Neural progenitor cell (in vitro differentiated cells): ENCODE results near the gene SFMBT2.
A peak's percentile ranks its signal among the peaks of the same experiment; 100 is the strongest.

Experiments used
- EZH2 ChIP-seq: fragments of 200-600 bp; sonication (generic); IDR thresholded peaks from 2 replicates; pipeline ENCODE4 v1.6.1; 2017; ENCODE audit warnings: antibody characterized with exemption, mild to moderate bottlenecking, moderate library complexity
- TF ChIP-seq, protein P1 (sequence below): fragments of 200-600 bp; sonication (generic); IDR thresholded peaks from 2 replicates; pipeline ENCODE4 v1.5.1; 2017; ENCODE audit warnings: antibody characterized with exemption, mild to moderate bottlenecking

DNA sequence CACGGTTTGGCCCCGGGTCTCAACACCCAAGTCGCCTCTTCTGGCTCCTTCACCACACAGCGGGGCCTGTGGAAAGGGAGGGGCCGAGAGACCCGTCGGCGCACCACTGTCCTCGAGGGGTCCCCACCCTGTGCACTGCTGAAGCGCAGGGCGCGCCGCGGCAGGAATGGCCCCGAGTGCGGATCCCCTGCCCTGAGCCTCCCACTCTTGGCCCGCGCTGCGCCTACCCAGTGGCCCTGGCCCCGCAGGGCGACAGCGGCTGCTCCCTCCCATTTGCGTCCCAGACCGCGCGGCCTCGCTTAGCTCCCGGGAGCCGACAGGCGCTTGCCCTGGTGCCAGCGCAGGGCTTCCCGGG is 2.1 kb upstream of the SFMBT2 start:
- peak; percentile 84 for TF ChIP-seq EZH2
- TF ChIP-seq, protein P1, sequence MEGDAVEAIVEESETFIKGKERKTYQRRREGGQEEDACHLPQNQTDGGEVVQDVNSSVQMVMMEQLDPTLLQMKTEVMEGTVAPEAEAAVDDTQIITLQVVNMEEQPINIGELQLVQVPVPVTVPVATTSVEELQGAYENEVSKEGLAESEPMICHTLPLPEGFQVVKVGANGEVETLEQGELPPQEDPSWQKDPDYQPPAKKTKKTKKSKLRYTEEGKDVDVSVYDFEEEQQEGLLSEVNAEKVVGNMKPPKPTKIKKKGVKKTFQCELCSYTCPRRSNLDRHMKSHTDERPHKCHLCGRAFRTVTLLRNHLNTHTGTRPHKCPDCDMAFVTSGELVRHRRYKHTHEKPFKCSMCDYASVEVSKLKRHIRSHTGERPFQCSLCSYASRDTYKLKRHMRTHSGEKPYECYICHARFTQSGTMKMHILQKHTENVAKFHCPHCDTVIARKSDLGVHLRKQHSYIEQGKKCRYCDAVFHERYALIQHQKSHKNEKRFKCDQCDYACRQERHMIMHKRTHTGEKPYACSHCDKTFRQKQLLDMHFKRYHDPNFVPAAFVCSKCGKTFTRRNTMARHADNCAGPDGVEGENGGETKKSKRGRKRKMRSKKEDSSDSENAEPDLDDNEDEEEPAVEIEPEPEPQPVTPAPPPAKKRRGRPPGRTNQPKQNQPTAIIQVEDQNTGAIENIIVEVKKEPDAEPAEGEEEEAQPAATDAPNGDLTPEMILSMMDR, result no peak
